SK-N-MC (cell line): Measurements from ENCODE around the gene RIT2.

Source experiments
- DNase-seq: peaks from one replicate; pipeline ENCODE4 v3.0.0-alpha.2; 2011; ENCODE audit warnings: low read depth, low spot score
- H3K27ac ChIP-seq: fragments of 200-600 bp; sonication (generic); 2 replicates; pipeline ENCODE4 v1.5.1; 2016; ENCODE audit warnings: mixed run types
- H3K36me3 ChIP-seq: fragments of 200-600 bp; sonication (generic); 2 replicates; pipeline ENCODE4 v1.6.1; 2017; ENCODE audit warnings: antibody characterized with exemption, low read length, mixed read lengths; ENCODE audit not compliant: insufficient read depth
- H3K4me3 ChIP-seq: fragments of 200-600 bp; sonication (generic); 2 replicates; pipeline ENCODE4 v1.5.1; 2016
- H3K9ac ChIP-seq: fragments of 200-600 bp; sonication (generic); 2 replicates; pipeline ENCODE4 v1.8.0; 2017; ENCODE audit warnings: mixed run types, mixed read lengths; ENCODE audit not compliant: insufficient read length
- H3K9me3 ChIP-seq: fragments of 200-600 bp; sonication (generic); 2 replicates; pipeline ENCODE4 v1.6.1; 2017; ENCODE audit warnings: low read depth, mild to moderate bottlenecking, antibody characterized with exemption, low read length, moderate library complexity, mixed read lengths
- EZH2 ChIP-seq: fragments of 200-600 bp; sonication (generic); IDR thresholded peaks from one replicate; pipeline ENCODE4 v1.6.1; 2017; ENCODE audit warnings: antibody characterized with exemption
- FOXP2 ChIP-seq: optimal IDR thresholded peaks from 2 replicates; pipeline ENCODE3; 2011; ENCODE audit warnings: mild to moderate bottlenecking, moderate library complexity; ENCODE audit not compliant: insufficient read depth; ENCODE audit errors: extremely low read length, control extremely low read depth
- POLR2AphosphoS5 ChIP-seq: IDR thresholded peaks from 2 replicates; pipeline ENCODE4 v1.6.1; 2012; ENCODE audit warnings: mild to moderate bottlenecking, low read depth, low read length, borderline replicate concordance

Gene RIT2

GRCh38 chr18:42861271-42861670 is 254.2 kb downstream of the RIT2 start:
- Histone ChIP-seq H3K27ac (no peak overlapping the region), H3K9ac (no peak overlapping the region), H3K36me3 (no peaks in the 10 kb centered on the region), H3K9me3 (no peaks in the 10 kb centered on the region), H3K4me3 (no peak overlapping the region)
- TF ChIP-seq FOXP2 (no peak), POLR2AphosphoS5 (no peak), EZH2 (no peak)
- no peak for DNase-seq

- no peaks in the 10 kb centered on the region for H3K9me3 ChIP-seq
- no peak overlapping the region for H3K4me3 ChIP-seq
- no peak for TF ChIP-seq FOXP2
- TF ChIP-seq EZH2: no peak
- TF ChIP-seq POLR2AphosphoS5: no peak
- no peak overlapping the region for H3K27ac ChIP-seq
- no peaks in the 10 kb centered on the region for H3K36me3 ChIP-seq
- H3K9ac ChIP-seq: no peak overlapping the region
- no peak for DNase-seq
Observed at GRCh38 chr18:42860548-42860947, 254.9 kb downstream of the RIT2 start.

- H3K36me3 ChIP-seq: no peaks in the 10 kb centered on the region
- no peak overlapping the region for H3K27ac ChIP-seq
- H3K9me3 ChIP-seq: no peaks in the 10 kb centered on the region
- H3K4me3 ChIP-seq: no peak overlapping the region
- no peak overlapping the region for H3K9ac ChIP-seq
- DNase-seq: no peak
- TF ChIP-seq EZH2 (no peak), FOXP2 (no peak), POLR2AphosphoS5 (no peak)
Observed at GRCh38 chr18:42860011-42860410, 255.5 kb downstream of the RIT2 start.

GRCh38 chr18:42854558-42854957 is 260.9 kb downstream of the RIT2 start:
- DNase-seq: no peak
- no peak overlapping the region for H3K9ac ChIP-seq
- no peak overlapping the region for H3K4me3 ChIP-seq
- TF ChIP-seq EZH2: no peak
- no peak for TF ChIP-seq POLR2AphosphoS5
- TF ChIP-seq FOXP2: no peak
- H3K36me3 ChIP-seq: no peaks in the 10 kb centered on the region
- no peaks in the 10 kb centered on the region for H3K9me3 ChIP-seq
- no peak overlapping the region for H3K27ac ChIP-seq

GRCh38 chr18:42850174-42851083 is 265.1 kb downstream of the RIT2 start:
- Histone ChIP-seq H3K9ac (no peak overlapping the region), H3K27ac (no peak overlapping the region), H3K36me3 (no peaks in the 10 kb centered on the region), H3K9me3 (no peaks in the 10 kb centered on the region), H3K4me3 (no peak overlapping the region)
- DNase-seq: no peak
- no peak for TF ChIP-seq EZH2
- TF ChIP-seq FOXP2: no peak
- TF ChIP-seq POLR2AphosphoS5: no peak

- H3K4me3 ChIP-seq: no peak overlapping the region
- H3K9me3 ChIP-seq: no peaks in the 10 kb centered on the region
- no peak for DNase-seq
- TF ChIP-seq FOXP2 (no peak), EZH2 (no peak), POLR2AphosphoS5 (no peak)
- no peak overlapping the region for H3K9ac ChIP-seq
- no peaks in the 10 kb centered on the region for H3K36me3 ChIP-seq
- H3K27ac ChIP-seq: no peak overlapping the region
Observed at GRCh38 chr18:42839408-42839807, 276.1 kb downstream of the RIT2 start.

GRCh38 chr18:42838546-42839145 is 276.8 kb downstream of the RIT2 start:
- Histone ChIP-seq H3K4me3 (no peak overlapping the region), H3K36me3 (no peaks in the 10 kb centered on the region), H3K27ac (no peak overlapping the region), H3K9ac (no peak overlapping the region), H3K9me3 (no peaks in the 10 kb centered on the region)
- no peak for DNase-seq
- TF ChIP-seq EZH2 (no peak), POLR2AphosphoS5 (no peak), FOXP2 (no peak)

GRCh38 chr18:42830936-42831335 is 284.5 kb downstream of the RIT2 start:
- Histone ChIP-seq H3K4me3 (no peak overlapping the region), H3K9ac (no peak overlapping the region), H3K27ac (no peak overlapping the region), H3K36me3 (no peaks in the 10 kb centered on the region), H3K9me3 (no peaks in the 10 kb centered on the region)
- TF ChIP-seq FOXP2 (no peak), EZH2 (no peak), POLR2AphosphoS5 (no peak)
- no peak for DNase-seq
